ENCODE data around the gene TELO2.

DNA sequence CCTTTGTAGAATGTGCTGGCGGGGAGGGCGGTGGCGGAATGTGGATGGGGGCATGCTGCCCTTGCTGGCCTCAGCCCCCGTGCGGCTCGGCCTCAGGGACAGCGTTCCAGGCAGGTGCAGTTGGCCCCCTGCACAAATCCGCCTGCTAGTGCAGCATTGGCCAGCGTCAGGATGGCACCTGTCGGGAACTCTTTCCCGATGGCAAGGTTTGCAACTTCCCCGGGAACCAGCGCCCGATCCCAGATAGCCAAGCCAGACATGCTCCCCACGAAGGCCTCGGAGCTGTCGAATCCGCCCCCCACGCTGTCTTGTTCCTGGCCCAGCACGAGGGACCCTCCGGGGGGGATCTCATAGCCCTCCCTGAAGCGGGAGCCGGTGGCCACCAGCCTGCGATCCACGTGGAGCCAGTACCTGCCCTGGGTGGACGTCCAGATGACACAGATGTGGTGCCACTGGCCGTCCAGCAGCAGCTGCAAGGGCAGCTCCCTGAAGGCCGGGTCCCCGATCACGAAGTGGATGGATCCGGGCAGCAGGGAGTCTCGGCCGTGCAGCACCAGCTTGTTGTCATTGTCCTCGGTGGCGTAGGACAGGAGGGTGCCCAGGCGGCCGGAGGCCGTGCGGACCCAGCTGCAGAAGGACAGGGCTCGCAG is 7.2 kb upstream of the TELO2 start:
- TF ChIP-seq POLR2A (IDR thresholded peaks at IDR 0.05) = no peak
- no peak for TF ChIP-seq CTCF (IDR thresholded peaks at IDR 0.05)
- no peak for TF ChIP-seq POLR2AphosphoS5 (IDR thresholded peaks at IDR 0.05)
- no peak for TF ChIP-seq EP300 (IDR thresholded peaks at IDR 0.05; ENCODE audit: low read depth)
